GM12873 (cell line): Measurements from ENCODE around the gene RPL38.

Experiments
- CTCF ChIP-seq: IDR thresholded peaks from 2 replicates; pipeline ENCODE4 v1.5.1; 2012; ENCODE audit warnings: low read depth, mild to moderate bottlenecking, moderate library complexity, low read length, control low read depth; ENCODE audit not compliant: insufficient read depth; ENCODE audit errors: missing control alignments

RPL38 gene

GRCh38 chr17:74231928-74232907, 28.7 kb downstream of the RPL38 start:
- TF ChIP-seq CTCF = no peak

GRCh38 chr17:74233937-74234336, 30.5 kb downstream of the RPL38 start:
- no peak for TF ChIP-seq CTCF

- no peak for TF ChIP-seq CTCF
Measured at GRCh38 chr17:74234486-74234885, 31.0 kb downstream of the RPL38 start.

- no peak for TF ChIP-seq CTCF
Measured at GRCh38 chr17:74235040-74235581, 31.6 kb downstream of the RPL38 start.

GRCh38 chr17:74235911-74236371, 32.5 kb downstream of the RPL38 start:
- TF ChIP-seq CTCF = no peak

- no peak for TF ChIP-seq CTCF
Measured at GRCh38 chr17:74237321-74237720, 33.8 kb downstream of the RPL38 start.

- TF ChIP-seq CTCF = no peak
Measured at GRCh38 chr17:74239172-74239571, 35.7 kb downstream of the RPL38 start.
